HG03139 (cell line): ENCODE results near the gene ZNF583.

ENCODE experiments used
- ATAC-seq: cut with Tn5 transposase; IDR thresholded peaks from one replicate; pipeline ENCODE4 v1.9.1; 2021; ENCODE audit not compliant: unreplicated experiment

Gene ZNF583

DNA sequence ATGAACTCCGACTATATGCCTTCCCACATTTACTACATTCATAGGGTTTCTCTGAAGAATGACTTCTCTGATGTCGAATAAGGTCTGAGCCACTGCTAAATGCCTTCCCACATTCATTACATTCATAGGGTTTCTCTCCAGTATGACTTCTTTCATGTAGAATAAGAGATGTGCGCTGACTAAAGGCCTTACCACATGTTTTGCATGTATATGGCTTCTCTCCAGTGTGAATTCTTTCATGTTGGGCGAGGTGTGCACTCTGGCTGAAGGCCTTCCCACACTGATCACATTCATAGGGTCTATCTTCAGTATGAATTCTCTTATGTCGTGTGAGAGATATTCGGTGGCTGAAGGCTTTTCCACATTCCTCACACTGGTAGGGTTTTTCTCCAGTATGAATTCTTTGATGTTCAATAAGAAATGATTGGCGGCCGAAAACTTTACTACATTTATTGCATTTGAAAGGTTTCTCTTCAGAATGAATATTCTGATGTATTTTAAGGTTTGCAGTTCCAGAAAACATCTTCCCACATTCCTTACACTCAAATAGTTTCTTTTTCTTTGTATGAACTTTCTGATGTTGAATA, 37.2 kb downstream of the ZNF583 start:
- ATAC-seq = no peak

DNA sequence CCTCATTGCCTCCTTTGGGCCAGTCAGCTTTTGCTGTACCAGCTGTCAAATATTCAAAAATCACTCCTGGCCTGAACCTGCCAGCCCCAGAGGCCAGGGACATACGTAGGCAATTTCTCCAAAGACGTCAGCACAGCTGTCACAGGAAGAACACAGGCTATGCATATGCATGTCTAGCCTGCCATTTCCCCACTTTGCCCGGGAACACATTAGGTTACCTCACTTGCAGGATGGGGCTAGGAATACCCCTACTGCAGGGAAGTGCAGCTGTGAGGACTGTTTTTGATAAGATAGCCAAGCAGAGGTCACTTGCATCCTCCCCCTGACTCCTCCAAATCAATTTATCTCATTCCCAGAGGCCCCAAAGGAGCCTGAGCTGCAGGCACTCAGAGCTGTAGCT, 70.2 kb downstream of the ZNF583 start:
- ATAC-seq = no peak

DNA sequence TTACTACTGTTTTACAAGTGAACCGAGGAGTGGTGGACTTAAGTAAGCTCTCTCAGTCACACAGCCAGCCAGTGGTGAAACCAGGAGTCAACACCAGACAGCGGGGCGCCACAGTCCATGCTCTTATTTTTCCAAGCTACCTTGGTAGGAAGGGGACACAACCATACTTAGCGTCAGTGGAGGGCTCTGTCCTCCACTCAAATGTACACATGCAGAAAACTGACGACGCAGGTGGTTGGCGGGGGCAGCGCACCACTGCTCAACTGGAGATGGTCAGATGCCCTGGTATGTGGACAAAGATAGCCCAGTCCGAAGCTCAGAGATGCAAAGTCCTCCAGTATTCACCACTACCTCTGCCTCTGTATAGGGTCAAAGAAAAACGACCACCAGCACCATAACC, 72.0 kb downstream of the ZNF583 start:
- ATAC-seq = no peak
